GM19035 (cell line): ENCODE results near the gene TPSG1.
"Not testable (repeated sequence)": the region's sequence is repeated elsewhere in the genome, so short reads cannot be mapped to it uniquely, and the experiment has no call there.

Experiments
- ATAC-seq: cut with Tn5 transposase; IDR thresholded peaks from one replicate; pipeline ENCODE4 v1.9.1; 2021; ENCODE audit not compliant: unreplicated experiment

The TPSG1 gene

DNA sequence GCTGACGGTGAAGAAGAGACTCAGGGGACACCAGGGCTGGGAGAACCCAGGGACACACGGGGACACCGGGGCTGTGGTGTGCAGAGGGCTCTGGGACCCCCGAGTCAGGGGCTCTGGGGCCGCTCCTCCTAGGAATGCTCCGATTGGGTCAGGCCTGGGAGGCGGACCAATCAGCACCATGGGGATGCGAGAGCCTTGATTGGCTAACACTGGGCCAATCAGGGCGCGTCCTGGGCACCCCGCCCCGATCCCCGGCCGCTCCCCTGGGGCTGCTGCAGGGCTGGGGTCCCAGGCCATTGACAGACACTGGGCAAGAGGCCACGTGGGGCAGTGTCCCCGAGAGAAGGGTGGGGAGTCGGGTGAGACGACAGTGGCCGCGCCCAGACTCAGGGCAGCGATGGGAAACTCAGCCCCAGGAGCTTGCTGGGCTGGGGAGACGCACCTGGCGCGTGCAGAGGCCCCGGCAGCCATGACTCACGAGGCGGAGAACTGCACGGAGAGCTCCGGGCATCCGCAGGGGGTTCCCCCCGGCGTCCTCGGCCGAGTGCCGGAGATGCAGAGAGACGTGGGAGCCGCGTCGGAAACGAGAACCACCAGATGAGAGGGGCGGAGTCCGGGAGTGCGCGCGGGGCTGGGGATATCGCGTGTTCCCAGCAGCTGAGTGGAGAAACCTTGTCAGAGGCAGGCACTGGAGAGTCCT, 7.1 kb upstream of the TPSG1 start:
- not testable (repeated sequence) for ATAC-seq

GRCh38 chr16:1231301-1231700, 6.2 kb upstream of the TPSG1 start:
- not testable (repeated sequence) for ATAC-seq

GRCh38 chr16:1230471-1231212, 5.6 kb upstream of the TPSG1 start:
- ATAC-seq, result not testable (repeated sequence)

DNA sequence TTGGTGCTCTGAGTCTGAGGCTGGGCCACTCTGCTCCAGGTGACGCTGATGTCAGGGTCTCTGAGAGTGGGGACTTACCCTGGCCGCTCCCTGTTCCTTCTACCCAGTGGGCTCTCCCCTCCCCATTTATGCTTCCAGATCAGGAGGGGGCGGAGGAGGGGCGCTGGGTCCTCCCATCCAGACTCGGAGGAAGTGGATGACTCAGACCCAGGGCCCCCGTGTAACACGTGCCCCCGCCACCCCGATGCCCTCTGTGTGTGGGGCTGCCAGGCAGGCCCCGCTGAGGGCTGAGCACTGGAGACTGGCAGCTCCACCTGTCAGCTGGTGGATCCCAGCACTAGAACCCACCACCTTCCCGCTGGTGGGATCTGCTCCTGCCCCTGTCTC, 5.0 kb upstream of the TPSG1 start, which contains the start of gene TPSB2:
TSS of gene TPSB2 (minus strand) at position 101 of the 387 bp plus-strand sequence. CDS start 233 bp downstream, outside the sequence.
- ATAC-seq, result not testable (repeated sequence)

DNA sequence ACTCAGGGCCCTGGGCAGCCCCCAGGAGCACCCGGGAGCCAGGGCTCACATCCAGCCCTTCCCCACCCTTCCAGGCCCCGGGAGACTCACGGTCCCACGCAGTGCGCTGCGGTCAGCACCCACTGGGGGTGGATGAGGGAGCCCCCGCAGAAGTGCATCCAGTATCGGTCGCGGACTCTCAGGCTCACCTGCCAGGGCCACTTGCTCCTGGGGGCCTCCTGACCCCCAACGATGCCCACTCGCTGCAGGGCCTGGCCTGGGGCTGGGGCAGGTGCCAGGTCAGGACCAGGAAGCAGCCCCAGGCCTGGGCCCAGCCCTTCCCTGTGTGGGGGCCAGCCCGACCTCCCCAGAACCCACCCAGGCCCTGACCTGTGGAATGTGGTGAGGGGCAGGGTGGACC, 4.4 kb upstream of the TPSG1 start:
- ATAC-seq, result not testable (repeated sequence)

DNA sequence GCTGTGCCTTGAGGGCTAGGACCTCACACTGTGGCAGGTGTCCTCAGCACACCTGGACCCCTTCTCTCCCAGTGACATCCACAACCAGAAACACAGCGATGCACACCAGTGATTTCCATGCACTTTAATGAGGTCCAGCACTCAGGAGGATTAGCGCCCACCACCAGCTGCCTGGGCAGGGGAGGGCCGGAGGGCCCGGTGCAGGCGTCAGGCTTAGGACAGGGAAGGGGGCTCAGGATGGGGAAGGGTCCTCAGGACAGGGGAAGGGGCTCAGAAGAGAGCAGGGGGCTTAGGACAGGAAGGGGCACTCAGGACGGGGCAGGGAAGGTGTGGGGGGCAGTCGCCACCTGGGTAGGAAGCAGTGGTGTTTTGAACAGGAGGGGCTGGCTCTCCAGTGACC, 3.2 kb upstream of the TPSG1 start:
- ATAC-seq, result not testable (repeated sequence)

DNA sequence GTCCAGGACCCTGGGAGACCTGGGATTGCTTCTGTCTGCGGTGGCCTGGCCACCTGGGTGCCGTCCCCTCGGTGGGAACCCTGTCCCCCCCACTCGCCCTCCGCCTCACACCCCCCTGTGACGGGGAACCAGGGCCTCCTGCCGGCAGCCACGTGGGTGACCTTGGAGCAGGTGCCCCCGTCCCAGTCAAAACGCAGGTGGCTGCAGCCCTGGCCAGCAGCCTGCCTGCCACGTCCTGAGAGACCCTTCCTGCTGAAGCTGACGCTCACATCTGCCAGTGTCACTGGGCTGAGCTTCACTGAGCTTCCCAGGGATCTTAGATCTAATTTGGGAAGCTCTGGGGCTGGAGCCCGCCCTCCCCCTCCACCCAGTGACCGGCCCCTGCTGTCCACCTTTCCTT, 1.6 kb upstream of the TPSG1 start:
- ATAC-seq, result not testable (repeated sequence)

GRCh38 chr16:1225728-1226311, 752 bp upstream of the TPSG1 start:
- not testable (repeated sequence) for ATAC-seq

DNA sequence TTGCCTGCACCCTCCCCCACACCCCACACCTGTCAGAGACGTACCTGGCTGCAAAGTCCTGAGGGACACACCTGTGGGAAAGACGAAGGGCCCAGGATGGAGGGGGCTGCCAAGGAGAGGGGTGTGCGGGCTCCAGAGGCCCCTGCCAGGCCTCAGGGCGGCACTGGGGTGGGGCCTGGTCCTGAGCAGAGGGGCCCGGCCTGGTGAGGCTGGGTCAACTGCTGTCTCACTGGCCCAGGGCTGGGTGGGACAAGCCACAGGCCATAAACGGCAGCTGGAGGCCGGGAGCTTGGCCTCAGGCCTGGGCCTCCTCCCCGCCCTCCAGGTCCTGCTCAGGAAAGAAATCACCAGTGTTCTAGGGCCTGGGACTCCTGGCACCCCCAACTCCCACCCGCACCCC, 510 bp downstream of the TPSG1 start:
- ATAC-seq, result no peak

- ATAC-seq, result no peak
These were observed 1.5 kb downstream of the TPSG1 start for GRCh38 chr16:1223355-1224214.

DNA sequence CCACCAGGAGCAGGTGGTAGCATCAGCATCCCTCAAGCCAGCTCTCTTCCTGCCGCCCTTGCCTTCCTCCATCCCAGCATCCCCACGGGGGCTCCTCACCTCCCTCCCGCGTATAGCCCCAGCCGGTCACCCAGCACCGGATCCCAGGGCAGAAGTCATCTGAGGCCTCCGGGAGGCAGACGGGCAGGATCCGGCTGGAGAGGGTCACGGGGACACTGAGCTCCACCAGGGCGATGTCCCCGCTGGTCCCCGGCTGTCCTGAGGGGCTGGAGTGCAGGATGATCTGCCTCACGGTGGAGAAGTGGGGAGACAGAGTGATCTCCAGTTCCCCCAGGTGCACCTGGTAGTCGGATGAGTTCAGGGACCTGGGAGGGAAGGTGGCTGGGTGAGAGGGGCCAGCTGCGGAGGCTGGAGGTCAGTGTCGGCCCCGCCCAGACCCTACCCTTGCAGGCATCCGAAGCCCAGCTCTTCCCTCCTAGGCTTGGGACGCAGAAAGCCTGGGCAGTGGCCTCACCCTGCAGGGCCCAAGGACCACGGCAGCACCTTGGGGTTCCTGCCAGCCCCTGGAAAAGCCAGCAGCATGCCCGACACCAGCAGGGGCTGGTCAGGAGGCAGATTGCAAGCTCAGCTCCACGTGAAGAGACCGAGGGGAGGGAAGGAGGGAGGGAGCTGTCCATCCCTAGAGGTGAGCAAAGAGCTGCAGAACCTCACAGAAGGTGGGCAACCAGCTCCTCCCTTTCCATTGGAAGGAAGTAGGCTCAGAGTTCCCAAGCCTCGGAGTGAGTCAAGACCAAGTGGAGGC, 2.3 kb downstream of the TPSG1 start:
- no peak for ATAC-seq

DNA sequence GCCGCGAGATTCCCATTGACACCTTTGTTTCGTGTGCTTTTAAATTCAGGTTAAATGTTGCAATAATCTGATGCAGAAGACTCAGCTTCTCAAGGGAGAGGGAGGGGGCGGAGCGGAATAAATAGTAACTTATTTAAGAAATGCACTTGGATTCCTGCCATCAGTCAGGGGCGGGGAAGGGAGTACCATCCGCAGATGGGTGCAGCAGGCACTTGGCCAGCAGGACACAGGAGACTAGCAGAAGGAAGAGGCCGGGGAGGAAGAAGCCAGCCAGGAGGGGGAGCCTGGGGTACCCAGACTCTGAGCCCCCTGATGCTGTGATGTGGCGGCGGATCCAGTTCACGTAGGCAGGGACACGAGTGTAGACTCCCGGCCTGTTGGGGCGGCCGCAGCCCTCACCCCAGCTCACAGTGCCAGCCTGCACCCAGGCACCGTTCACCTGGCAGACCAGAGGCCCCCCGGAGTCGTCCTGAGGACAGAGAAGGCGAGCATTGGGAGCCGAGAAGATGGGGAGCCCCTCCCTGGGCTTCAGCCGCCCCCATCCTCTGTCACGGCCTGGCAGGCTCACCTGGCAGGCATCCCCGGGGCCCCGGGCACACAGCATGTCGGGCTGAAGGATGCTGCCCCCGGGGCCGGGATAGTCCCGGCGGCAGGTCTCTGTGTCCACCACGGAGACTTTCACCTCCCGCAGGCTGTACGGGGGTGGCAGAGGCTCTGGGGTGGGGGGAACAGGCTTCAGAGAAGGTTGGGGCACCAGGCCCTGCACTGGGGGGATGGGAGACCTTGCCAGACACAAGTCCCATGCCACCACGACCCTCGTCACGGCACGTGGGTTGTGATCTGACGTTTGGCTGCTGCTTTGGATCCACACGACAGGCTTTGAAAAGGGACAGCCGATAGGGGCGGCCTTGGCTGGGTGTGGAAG, 3.2 kb downstream of the TPSG1 start:
- no peak for ATAC-seq

GRCh38 chr16:1220841-1221627, 4.0 kb downstream of the TPSG1 start:
- ATAC-seq, result no peak

GRCh38 chr16:1220098-1220728, 4.9 kb downstream of the TPSG1 start:
- ATAC-seq, result no peak

GRCh38 chr16:1218930-1219611, 6.0 kb downstream of the TPSG1 start:
- no peak for ATAC-seq

DNA sequence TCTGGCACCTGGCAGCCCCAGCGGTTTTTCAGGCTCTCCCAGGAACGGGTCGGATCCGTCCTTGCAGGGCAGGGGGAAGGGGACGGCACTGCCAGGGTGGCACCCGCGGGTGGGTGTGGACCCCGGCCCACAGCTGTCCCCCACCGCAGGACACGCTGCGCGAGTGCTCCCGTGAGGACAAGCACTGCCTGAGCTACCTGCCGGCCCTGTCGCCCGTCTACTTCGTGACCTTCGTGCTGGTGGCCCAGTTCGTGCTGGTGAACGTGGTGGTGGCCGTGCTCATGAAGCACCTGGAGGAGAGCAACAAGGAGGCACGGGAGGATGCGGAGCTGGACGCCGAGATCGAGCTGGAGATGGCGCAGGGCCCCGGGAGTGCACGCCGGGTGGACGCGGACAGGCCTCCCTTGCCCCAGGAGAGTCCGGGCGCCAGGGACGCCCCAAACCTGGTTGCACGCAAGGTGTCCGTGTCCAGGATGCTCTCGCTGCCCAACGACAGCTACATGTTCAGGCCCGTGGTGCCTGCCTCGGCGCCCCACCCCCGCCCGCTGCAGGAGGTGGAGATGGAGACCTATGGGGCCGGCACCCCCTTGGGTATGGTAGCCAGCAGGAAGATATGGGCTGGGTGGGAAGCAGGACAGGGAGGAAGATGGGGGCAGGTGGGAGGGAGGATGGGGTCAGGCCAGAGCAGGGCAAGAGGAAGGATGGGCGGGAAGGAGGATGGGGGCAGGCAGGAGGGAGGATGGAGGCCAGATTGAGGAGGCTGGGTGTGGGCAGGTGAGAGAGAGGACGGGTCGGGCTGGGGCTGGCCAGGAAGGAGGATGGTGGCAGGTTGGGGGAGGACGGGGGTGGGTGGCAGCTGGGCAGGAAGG, 6.8 kb downstream of the TPSG1 start:
- no peak for ATAC-seq
